GM12873 (cell line): ENCODE data around the gene PRXL2C.

ENCODE experiments used
- CTCF ChIP-seq: IDR thresholded peaks from 2 replicates; pipeline ENCODE4 v1.5.1; 2012; ENCODE audit warnings: low read depth, mild to moderate bottlenecking, moderate library complexity, low read length, control low read depth; ENCODE audit not compliant: insufficient read depth; ENCODE audit errors: missing control alignments

Gene PRXL2C

DNA sequence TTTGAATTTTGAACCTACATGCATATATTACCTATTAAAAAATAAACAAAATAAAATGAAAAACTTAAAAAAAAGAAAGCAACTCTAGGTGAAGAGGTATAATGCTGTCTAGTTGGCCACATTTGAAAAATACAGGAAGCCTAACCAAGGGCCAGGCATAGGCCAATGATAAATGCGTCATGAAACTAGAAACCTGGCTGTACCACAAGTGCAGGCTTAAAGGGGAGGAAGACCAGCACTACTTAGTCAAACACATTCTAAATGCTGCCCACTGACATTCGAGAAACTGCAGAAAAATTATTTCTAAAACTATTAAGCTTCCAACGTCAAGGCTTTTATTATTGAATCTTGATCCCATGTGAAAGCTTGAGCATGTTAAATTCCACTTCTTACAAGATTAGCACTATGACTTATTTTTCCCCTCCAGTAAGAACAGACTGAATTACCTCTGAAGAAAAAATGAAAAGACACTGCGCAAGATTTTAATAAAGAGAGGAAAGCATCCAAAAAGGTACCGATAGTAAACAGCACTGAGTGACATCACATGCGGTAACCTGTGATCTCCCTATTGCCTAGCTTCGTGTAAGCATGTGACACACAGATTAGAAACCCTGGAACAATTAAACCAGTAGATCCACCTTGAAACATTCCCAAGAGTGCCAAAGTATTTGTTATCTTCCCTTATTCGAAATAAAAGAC, 51.7 kb downstream of the PRXL2C start:
- no peak for TF ChIP-seq CTCF

DNA sequence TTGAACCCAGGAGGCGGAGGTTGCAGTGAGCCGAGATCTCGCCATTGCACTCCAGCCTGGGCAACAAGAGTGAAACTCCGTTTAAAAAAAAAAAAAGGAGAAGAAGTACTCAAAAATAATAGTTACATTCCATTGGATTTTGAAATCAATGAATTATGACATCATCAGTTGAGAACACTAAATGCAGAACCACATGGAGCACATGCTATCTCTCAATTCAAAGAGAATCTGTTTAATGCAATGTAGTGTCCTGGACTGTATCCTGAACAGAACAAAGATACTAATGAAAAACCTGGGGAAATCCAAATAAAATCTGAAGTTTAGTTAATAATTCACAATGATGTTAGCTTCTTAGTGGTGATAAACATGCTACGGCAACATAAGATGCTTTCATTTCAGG, 55.8 kb downstream of the PRXL2C start:
- no peak for TF ChIP-seq CTCF

- no peak for TF ChIP-seq CTCF
Observed at GRCh38 chr9:96596601-96597111, 58.5 kb downstream of the PRXL2C start.
